NCI-H1436 treated with DMSO at 0.1 percent for 48 hours (cell line): ENCODE data around the gene ABCG8.

ENCODE experiments used
- DNase-seq: peaks from one replicate; lab custom pipeline; 2025; lab: John Stamatoyannopoulos, UW

Gene ABCG8

GRCh38 chr2:43838560-43839267 lies at the start of gene ABCG8, which contains the start of gene ABCG5:
Gene ABCG8, plus strand, starts transcription at chr2:43838971. Its CDS starts 83 bp downstream, at chr2:43839054.
Gene ABCG5, minus strand, starts transcription at chr2:43838839. Its CDS starts 160 bp downstream, at chr2:43838679.
- DNase-seq, result no peak

- no peak for DNase-seq
Observed at GRCh38 chr2:43790147-43790546, 48.6 kb upstream of the ABCG8 start.

- DNase-seq, result no peak
Observed at GRCh38 chr2:43791035-43791765, 47.6 kb upstream of the ABCG8 start.

GRCh38 chr2:43792653-43793052 lies 46.1 kb upstream of the ABCG8 start:
- DNase-seq, result no peak

GRCh38 chr2:43794956-43795355 lies 43.8 kb upstream of the ABCG8 start:
- DNase-seq, result no peak

- DNase-seq, result no peak
Observed at GRCh38 chr2:43796206-43796605, 42.6 kb upstream of the ABCG8 start.

GRCh38 chr2:43798300-43798699 lies 40.5 kb upstream of the ABCG8 start:
- DNase-seq, result no peak

GRCh38 chr2:43800894-43801293 lies 37.9 kb upstream of the ABCG8 start:
- no peak for DNase-seq

GRCh38 chr2:43802135-43802534 lies 36.6 kb upstream of the ABCG8 start:
- no peak for DNase-seq

- DNase-seq, result no peak
Observed at GRCh38 chr2:43803113-43803512, 35.7 kb upstream of the ABCG8 start.

GRCh38 chr2:43806719-43807031 lies 32.1 kb upstream of the ABCG8 start:
- DNase-seq, result no peak

GRCh38 chr2:43810452-43810851 lies 28.3 kb upstream of the ABCG8 start:
- DNase-seq, result no peak

GRCh38 chr2:43810888-43811287 lies 27.9 kb upstream of the ABCG8 start:
- DNase-seq, result no peak

GRCh38 chr2:43812006-43812405 lies 26.8 kb upstream of the ABCG8 start:
- no peak for DNase-seq

GRCh38 chr2:43812947-43813346 lies 25.8 kb upstream of the ABCG8 start:
- no peak for DNase-seq

- no peak for DNase-seq
Observed at GRCh38 chr2:43814711-43815110, 24.1 kb upstream of the ABCG8 start.

- DNase-seq, result no peak
Observed at GRCh38 chr2:43818761-43819160, 20.0 kb upstream of the ABCG8 start.

GRCh38 chr2:43819491-43820163 lies 19.1 kb upstream of the ABCG8 start:
- no peak for DNase-seq

GRCh38 chr2:43822839-43823238 lies 15.9 kb upstream of the ABCG8 start:
- DNase-seq, result no peak

- DNase-seq, result no peak
Observed at GRCh38 chr2:43823751-43824150, 15.0 kb upstream of the ABCG8 start.

GRCh38 chr2:43824512-43824911 lies 14.3 kb upstream of the ABCG8 start:
- no peak for DNase-seq

- DNase-seq, result no peak
Observed at GRCh38 chr2:43824951-43825493, 13.7 kb upstream of the ABCG8 start.

- DNase-seq, result no peak
Observed at GRCh38 chr2:43825841-43826240, 12.9 kb upstream of the ABCG8 start.
